IMR-90 (cell line): ENCODE measurements around the gene CHPT1.

ENCODE experiments used
- BHLHE40 ChIP-seq: fragments of 150-350 bp; IDR thresholded peaks from 2 replicates; pipeline ENCODE4 v1.6.1; 2016; ENCODE audit warnings: mild to moderate bottlenecking, low read depth, low read length
- CEBPB ChIP-seq: IDR thresholded peaks from 2 replicates; pipeline ENCODE4 v1.6.1; 2012; ENCODE audit warnings: low read depth, low read length, improper control_type of control experiment
- CHD1 ChIP-seq: IDR thresholded peaks from 2 replicates; pipeline ENCODE4 v1.6.1; 2012; ENCODE audit warnings: low read depth, low read length, improper control_type of control experiment
- CTCF ChIP-seq: conservative IDR thresholded peaks from 2 replicates; pipeline ENCODE4 v1.5.1; 2012; ENCODE audit warnings: mild to moderate bottlenecking, low read depth, low read length, improper control_type of control experiment
- FOS ChIP-seq: fragments of 150-350 bp; IDR thresholded peaks from 2 replicates; pipeline ENCODE4 v1.6.1; 2016; ENCODE audit warnings: low read depth, low read length
- MAFK ChIP-seq: IDR thresholded peaks from 2 replicates; pipeline ENCODE4 v1.6.1; 2012; ENCODE audit warnings: low read depth, low read length, improper control_type of control experiment
- NFE2L2 ChIP-seq: fragments of 150-350 bp; IDR thresholded peaks from 2 replicates; pipeline ENCODE4 v1.6.1; 2016; ENCODE audit warnings: low read depth, mild to moderate bottlenecking, low read length
- POLR2A ChIP-seq: IDR thresholded peaks from 2 replicates; pipeline ENCODE4 v1.6.1; 2012; ENCODE audit warnings: mild to moderate bottlenecking, low read depth, low read length
- RAD21 ChIP-seq: IDR thresholded peaks from 2 replicates; pipeline ENCODE4 v1.6.1; 2012; ENCODE audit warnings: low read length, improper control_type of control experiment
- RCOR1 ChIP-seq: IDR thresholded peaks from 2 replicates; pipeline ENCODE4 v1.6.1; 2012; ENCODE audit warnings: mild to moderate bottlenecking, low read length, improper control_type of control experiment; ENCODE audit not compliant: insufficient replicate concordance
- RFX5 ChIP-seq: IDR thresholded peaks from 2 replicates; pipeline ENCODE4 v1.8.0; 2012; ENCODE audit warnings: low read depth, mild to moderate bottlenecking, low read length, moderate library complexity
- SMC3 ChIP-seq: fragments of 150-350 bp; IDR thresholded peaks from 2 replicates; pipeline ENCODE4 v1.6.1; 2016; ENCODE audit warnings: low read depth, mild to moderate bottlenecking, antibody characterized with exemption, low read length, moderate library complexity
- USF2 ChIP-seq: fragments of 150-350 bp; IDR thresholded peaks from 2 replicates; pipeline ENCODE4 v1.6.1; 2017; ENCODE audit warnings: mild to moderate bottlenecking, antibody characterized with exemption, low read length, low read depth

DNA sequence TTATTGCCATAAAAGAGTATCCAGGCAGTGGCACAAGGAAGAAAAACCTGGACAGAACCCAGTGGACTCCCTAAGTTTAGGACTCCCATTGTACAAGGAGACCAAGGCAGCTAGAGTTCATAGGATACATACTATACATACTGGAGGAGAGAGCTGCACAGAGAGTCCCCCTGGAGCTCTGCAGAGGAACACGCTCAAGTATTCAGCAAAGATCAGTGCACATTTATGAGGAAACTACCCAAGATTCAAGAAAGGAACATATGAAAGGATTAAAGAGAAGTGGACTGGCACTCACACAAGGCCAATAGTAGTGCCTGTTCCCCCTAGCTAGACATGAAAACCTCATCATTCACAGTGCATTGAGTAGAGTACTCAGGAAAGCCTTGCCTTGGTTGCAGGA, 43.0 kb upstream of the CHPT1 start:
- TF ChIP-seq CTCF (no peak), RAD21 (no peak), USF2 (no peak), BHLHE40 (no peak), FOS (no peak), CEBPB (no peak), MAFK (no peak), POLR2A (no peak), NFE2L2 (no peak), RCOR1 (no peak), SMC3 (no peak), RFX5 (no peak), CHD1 (no peak)
